ENCODE measurements around the gene SHROOM3.

SHROOM3 gene

DNA sequence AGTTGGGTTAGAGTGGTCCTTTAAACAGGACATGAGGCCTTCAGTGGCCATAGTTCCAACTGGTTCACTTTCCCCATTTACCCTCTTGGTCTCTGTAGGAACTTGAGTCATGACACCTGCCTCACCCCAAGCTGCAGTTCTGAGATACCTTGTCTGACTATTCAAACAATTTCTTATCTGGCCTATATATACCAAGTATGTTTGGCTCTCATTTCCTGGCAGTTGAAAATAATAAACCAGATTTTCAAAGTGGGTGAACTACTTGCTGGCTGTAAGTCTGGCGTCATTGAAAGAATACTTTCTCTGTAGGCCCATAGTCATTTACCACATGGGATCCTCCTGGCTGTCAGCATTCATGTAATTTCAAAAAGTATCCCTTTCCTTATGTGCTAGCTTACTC is 228.8 kb downstream of the SHROOM3 start:
- DNase-seq (ENCODE audit: low spot score) = no peak

- DNase-seq (ENCODE audit: low spot score) = no peak
These were observed 230.1 kb downstream of the SHROOM3 start for GRCh38 chr4:76665153-76665552.

DNA sequence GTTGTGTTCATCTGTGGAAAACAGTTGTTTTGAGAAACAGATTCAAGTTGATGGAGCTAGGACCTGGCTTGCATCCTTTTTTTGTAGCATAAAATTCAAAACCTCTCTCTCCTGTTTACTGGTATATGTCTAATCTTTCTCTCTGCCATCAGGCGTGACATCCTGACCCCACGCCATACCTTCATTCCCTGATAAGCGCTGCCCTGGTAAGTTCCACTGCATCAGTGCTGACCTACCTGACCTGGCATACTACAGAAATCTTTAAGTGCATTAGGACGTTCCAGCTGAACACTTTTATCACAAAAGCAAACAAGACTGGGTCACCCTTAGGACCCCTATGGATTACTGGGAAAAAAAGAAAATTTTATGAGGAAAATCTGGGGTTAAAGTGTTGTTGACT is 230.7 kb downstream of the SHROOM3 start:
- DNase-seq (ENCODE audit: low spot score) = no peak

DNA sequence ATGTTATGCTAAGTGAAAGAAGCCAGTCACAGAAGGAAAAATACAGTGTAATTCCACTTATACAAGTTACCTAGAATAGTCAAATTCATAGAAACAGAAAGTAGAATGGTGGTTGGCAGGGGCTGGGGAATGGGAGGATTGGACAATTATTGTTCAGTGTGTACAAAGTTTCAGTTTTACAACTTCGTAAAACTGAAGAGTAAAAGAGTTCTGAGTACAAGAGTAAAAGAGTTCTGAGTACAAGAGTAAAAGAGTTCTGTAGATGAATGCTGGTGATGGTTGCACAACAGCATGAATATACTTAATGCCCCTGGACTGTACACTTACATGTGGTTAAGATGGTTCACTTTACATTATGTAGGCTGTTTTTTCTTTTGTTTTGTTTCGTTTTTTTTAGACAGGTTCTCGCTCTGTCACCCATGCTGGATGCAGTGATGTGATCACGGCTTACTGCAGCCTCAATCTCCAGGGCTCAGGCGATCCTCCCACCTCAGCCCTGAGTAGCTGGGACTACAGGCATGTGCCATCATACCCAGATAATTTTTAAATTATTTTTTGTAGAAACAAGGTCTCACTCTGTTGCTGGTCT is 232.0 kb downstream of the SHROOM3 start:
- DNase-seq (ENCODE audit: low spot score) = no peak

- no peak for DNase-seq (ENCODE audit: low spot score)
These were observed 235.6 kb downstream of the SHROOM3 start for GRCh38 chr4:76670631-76671030.

- DNase-seq (ENCODE audit: low spot score) = no peak
These were observed 238.3 kb downstream of the SHROOM3 start for GRCh38 chr4:76673362-76673761.

GRCh38 chr4:76674983-76675382 is 240.0 kb downstream of the SHROOM3 start:
- no peak for DNase-seq (ENCODE audit: low spot score)

DNA sequence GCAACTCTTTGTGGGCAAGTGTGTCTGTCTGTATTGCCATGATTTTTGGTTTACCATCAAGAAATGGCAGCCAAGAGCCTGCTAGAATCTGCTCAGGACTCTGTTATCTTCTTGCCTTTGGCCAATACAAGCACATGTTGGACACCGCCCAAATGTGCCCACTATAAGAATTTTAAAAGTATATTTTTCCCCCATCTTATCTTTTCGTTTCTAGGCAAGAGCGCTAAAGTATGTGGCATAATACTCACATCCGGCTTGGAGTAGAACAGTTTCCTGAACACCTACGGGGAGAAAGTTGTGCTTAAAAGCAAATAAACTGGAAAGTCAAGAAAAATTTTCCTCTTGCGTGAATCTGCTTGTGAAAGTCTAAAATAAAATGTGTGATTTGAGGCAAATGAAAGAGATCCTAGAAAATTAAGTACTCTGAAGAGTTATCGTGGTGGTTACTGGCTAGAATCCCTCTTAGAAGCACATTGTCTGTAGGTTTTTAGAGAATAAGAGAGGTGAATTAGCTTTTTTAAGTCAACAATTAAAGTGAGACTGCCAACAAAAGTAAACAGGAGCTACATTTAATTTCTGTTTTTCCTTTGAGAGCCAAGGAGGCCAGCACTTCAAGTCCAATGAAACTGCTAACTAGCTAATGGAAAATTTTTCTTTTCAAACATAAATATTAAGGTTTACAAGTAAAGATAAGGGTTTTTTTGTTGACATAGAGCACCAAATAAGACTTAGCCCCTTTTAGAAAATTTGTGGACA is 242.7 kb downstream of the SHROOM3 start:
- no peak for DNase-seq (ENCODE audit: low spot score)

DNA sequence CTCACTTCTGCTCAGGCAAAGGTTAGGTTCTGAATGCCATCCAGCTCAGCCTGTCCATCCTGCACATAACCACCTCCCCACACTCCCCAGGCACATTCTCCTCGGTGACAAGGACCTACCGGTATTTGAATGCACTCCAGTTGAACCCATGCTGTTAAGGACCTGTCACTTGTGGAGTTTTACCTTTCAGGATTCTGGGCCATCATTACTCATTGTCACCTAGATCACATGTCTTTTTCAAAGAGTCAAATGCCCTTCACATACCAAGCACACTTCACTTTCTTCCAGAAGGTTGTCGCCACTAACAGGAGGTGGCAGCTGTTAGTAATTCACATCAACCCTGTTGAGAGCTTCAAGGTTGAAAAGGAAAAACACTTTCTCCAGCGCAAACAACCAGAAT is 244.7 kb downstream of the SHROOM3 start:
- DNase-seq (ENCODE audit: low spot score) = no peak

GRCh38 chr4:76680952-76681351 is 245.9 kb downstream of the SHROOM3 start:
- no peak for DNase-seq (ENCODE audit: low spot score)

DNA sequence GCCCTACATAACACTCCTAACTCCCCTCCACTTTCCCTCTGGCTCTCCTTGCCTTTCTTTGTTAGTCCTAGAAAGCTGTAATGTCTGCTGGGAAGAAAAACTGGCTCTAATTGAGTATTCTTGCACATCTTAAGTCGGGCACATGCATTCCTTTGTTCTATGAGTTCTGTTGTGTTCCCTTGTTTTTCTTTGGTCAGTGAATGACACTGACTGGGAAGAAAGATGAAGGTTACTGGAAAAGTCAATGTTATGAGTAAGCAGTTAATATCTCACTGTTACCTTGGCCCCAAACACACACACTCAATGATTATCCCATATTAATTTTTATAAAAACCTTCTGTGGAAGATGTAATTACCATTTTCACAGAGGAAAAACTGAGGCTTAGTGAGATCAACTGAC is 247.0 kb downstream of the SHROOM3 start:
- DNase-seq (ENCODE audit: low spot score) = no peak

- DNase-seq (ENCODE audit: low spot score) = no peak
These were observed 248.1 kb downstream of the SHROOM3 start for GRCh38 chr4:76683144-76683543.

GRCh38 chr4:76687746-76688448 is 252.9 kb downstream of the SHROOM3 start:
- DNase-seq (ENCODE audit: low spot score) = no peak

DNA sequence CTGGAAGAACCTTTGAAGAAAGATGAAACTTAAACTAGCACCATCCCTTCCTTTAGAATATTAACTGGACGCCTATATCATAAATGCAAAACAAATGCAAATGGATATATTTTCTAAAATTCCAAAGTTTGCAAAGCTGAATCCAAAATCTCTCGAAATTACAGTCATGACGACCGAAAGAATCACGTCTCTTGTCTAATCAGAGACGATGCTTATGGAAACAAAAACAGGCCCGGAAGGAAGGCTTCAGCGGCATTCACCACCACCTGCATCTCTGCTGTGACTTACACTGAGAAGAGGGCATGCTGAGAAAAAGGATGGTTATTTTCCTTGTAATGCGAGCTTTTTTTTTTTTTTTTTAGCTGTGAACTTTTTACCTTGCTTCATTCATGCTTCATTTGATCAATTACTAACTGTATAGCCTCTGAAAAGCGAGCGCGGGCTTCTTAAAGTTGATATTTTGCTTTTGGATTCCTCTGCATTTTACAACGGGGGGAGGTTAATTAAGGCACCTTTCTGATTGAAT is 253.7 kb downstream of the SHROOM3 start:
- no peak for DNase-seq (ENCODE audit: low spot score)

GRCh38 chr4:76689145-76689817 is 254.3 kb downstream of the SHROOM3 start:
- DNase-seq (ENCODE audit: low spot score) = no peak

- no peak for DNase-seq (ENCODE audit: low spot score)
These were observed 255.2 kb downstream of the SHROOM3 start for GRCh38 chr4:76690011-76690905.

DNA sequence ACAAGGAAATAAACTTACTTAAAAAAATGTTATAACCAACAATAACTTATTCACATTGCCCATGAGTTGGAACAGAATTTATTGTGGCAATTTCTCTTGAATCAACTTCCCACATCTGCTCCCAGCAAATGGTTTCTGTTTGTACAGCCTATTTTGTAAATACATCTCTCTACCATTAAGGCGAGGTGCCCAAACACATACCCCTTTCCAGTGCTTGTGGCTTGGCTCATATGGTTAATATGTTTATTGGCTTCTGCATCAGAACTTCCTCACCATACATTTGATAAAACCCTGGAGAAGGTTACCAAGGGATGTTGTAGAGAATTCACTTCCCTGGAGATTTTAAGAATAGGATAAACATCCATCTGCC is 255.9 kb downstream of the SHROOM3 start:
- no peak for DNase-seq (ENCODE audit: low spot score)

- DNase-seq (ENCODE audit: low spot score) = no peak
These were observed 257.0 kb downstream of the SHROOM3 start for GRCh38 chr4:76691807-76692582.

- DNase-seq (ENCODE audit: low spot score) = no peak
These were observed 257.7 kb downstream of the SHROOM3 start for GRCh38 chr4:76692761-76693160.

DNA sequence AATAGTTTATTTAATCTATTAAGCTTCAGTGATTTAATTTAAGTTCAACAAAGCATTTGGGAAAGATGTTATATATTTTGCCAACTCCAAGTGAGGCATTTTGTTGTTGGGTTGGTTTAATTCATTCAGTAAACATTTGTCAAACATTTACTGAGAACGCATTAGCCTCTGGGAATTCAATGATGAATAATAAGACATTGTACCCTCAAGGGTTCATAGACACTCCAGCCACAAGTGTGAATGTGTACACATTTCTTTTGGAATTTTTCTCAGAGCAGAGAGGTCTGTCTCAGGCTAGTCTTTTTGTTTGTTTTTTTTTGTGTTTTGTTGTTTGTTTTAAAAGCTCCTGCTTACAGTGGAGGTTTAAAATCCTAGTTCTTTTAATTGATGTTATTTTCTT is 259.0 kb downstream of the SHROOM3 start:
- DNase-seq (ENCODE audit: low spot score) = no peak

GRCh38 chr4:76696109-76696508 is 261.1 kb downstream of the SHROOM3 start:
- DNase-seq (ENCODE audit: low spot score) = no peak
